ENCODE measurements around the gene HMCN1. TPM values are rescaled to one million over a fixed set of nuclear protein-coding genes. Genes with fewer than 3 reads are reported as not detected.

The HMCN1 gene
- total RNA-seq, 1 donor from 2014 or later, result 22.2 TPM

- H3K4me3 Mint-ChIP-seq (ENCODE audit: unreplicated experiment), result no peak overlapping the region
- no peak for TF ChIP-seq CTCF (IDR thresholded peaks at IDR 0.05; ENCODE audit: unreplicated experiment)
- H3K36me3 Mint-ChIP-seq (ENCODE audit: low read depth, unreplicated experiment), result no peaks in the 10 kb centered on the region
- H3K4me1 Mint-ChIP-seq (ENCODE audit: unreplicated experiment), result no peaks in the 10 kb centered on the region
- no peaks in the 10 kb centered on the region for H3K27me3 Mint-ChIP-seq (ENCODE audit: unreplicated experiment)
- no peaks in the 10 kb centered on the region for H3K9me3 Mint-ChIP-seq (ENCODE audit: unreplicated experiment)
- DNase-seq (ENCODE audit: low spot score), result no peak
- H3K27ac Mint-ChIP-seq (ENCODE audit: unreplicated experiment), result no peak overlapping the region
Observed at GRCh38 chr1:186054003-186054402, 319.8 kb downstream of the HMCN1 start.

- Mint-ChIP-seq H3K27ac (ENCODE audit: unreplicated experiment) (no peak overlapping the region), H3K27me3 (ENCODE audit: unreplicated experiment) (no peaks in the 10 kb centered on the region), H3K36me3 (ENCODE audit: low read depth, unreplicated experiment) (no peaks in the 10 kb centered on the region), H3K4me1 (ENCODE audit: unreplicated experiment) (no peaks in the 10 kb centered on the region), H3K4me3 (ENCODE audit: unreplicated experiment) (no peak overlapping the region), H3K9me3 (ENCODE audit: unreplicated experiment) (no peaks in the 10 kb centered on the region)
- TF ChIP-seq CTCF (IDR thresholded peaks at IDR 0.05; ENCODE audit: unreplicated experiment), result no peak
- no peak for DNase-seq (ENCODE audit: low spot score)
Observed at GRCh38 chr1:186054932-186055331, 320.7 kb downstream of the HMCN1 start.

- DNase-seq (ENCODE audit: low spot score), result no peak
- Mint-ChIP-seq H3K4me3 (ENCODE audit: unreplicated experiment) (no peak overlapping the region), H3K4me1 (ENCODE audit: unreplicated experiment) (no peaks in the 10 kb centered on the region), H3K27ac (ENCODE audit: unreplicated experiment) (no peak overlapping the region), H3K36me3 (ENCODE audit: low read depth, unreplicated experiment) (no peaks in the 10 kb centered on the region), H3K27me3 (ENCODE audit: unreplicated experiment) (no peaks in the 10 kb centered on the region), H3K9me3 (ENCODE audit: unreplicated experiment) (no peaks in the 10 kb centered on the region)
- TF ChIP-seq CTCF (IDR thresholded peaks at IDR 0.05; ENCODE audit: unreplicated experiment), result no peak
Observed at GRCh38 chr1:186055846-186056245, 321.7 kb downstream of the HMCN1 start.

- no peak overlapping the region for H3K27ac Mint-ChIP-seq (ENCODE audit: unreplicated experiment)
- H3K27me3 Mint-ChIP-seq (ENCODE audit: unreplicated experiment), result no peaks in the 10 kb centered on the region
- no peak overlapping the region for H3K4me3 Mint-ChIP-seq (ENCODE audit: unreplicated experiment)
- no peak for DNase-seq (ENCODE audit: low spot score)
- no peak for TF ChIP-seq CTCF (IDR thresholded peaks at IDR 0.05; ENCODE audit: unreplicated experiment)
- H3K36me3 Mint-ChIP-seq (ENCODE audit: low read depth, unreplicated experiment), result no peaks in the 10 kb centered on the region
- no peaks in the 10 kb centered on the region for H3K9me3 Mint-ChIP-seq (ENCODE audit: unreplicated experiment)
- no peaks in the 10 kb centered on the region for H3K4me1 Mint-ChIP-seq (ENCODE audit: unreplicated experiment)
Observed at GRCh38 chr1:186057086-186057485, 322.9 kb downstream of the HMCN1 start.

- no peak for DNase-seq (ENCODE audit: low spot score)
- TF ChIP-seq CTCF (IDR thresholded peaks at IDR 0.05; ENCODE audit: unreplicated experiment), result no peak
- Mint-ChIP-seq H3K4me3 (ENCODE audit: unreplicated experiment) (no peak overlapping the region), H3K4me1 (ENCODE audit: unreplicated experiment) (no peaks in the 10 kb centered on the region), H3K27me3 (ENCODE audit: unreplicated experiment) (no peaks in the 10 kb centered on the region), H3K27ac (ENCODE audit: unreplicated experiment) (no peak overlapping the region), H3K9me3 (ENCODE audit: unreplicated experiment) (no peaks in the 10 kb centered on the region), H3K36me3 (ENCODE audit: low read depth, unreplicated experiment) (no peaks in the 10 kb centered on the region)
Observed at GRCh38 chr1:186059311-186059710, 325.1 kb downstream of the HMCN1 start.

Data from endothelial cell (in vitro differentiated cells).